GM10266 (cell line): ENCODE data around the gene ESRRG.

Experiments
- DNase-seq: peaks from one replicate; pipeline ENCODE4 v3.0.0; 2012; ENCODE audit errors: extremely low spot score
- TF ChIP-seq, protein P1 (sequence below): IDR thresholded peaks from 2 replicates; pipeline ENCODE4 v1.5.1; 2012; ENCODE audit warnings: mild to moderate bottlenecking, low read depth; ENCODE audit not compliant: control insufficient read depth, insufficient read depth; ENCODE audit errors: missing control alignments

The ESRRG gene

DNA sequence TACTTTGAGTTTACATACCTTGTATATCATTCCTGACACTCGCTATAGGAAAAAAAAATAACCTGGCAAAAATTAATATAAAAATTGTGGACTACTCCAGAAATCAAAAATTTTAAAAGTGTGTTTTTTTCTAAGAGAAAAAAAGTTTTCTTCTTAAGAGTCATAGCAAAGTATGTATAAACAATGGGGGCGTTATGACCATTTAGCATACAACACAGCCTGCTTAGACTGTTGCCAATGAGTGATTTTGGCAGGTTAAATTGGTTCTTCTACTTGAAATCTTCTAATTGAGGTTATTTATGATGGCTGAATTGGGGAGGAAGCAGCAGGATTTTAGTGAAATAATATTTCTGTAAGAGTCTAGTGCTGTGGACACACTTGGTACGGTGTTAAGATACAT, 169.5 kb downstream of the ESRRG start:
- TF ChIP-seq, protein P1, sequence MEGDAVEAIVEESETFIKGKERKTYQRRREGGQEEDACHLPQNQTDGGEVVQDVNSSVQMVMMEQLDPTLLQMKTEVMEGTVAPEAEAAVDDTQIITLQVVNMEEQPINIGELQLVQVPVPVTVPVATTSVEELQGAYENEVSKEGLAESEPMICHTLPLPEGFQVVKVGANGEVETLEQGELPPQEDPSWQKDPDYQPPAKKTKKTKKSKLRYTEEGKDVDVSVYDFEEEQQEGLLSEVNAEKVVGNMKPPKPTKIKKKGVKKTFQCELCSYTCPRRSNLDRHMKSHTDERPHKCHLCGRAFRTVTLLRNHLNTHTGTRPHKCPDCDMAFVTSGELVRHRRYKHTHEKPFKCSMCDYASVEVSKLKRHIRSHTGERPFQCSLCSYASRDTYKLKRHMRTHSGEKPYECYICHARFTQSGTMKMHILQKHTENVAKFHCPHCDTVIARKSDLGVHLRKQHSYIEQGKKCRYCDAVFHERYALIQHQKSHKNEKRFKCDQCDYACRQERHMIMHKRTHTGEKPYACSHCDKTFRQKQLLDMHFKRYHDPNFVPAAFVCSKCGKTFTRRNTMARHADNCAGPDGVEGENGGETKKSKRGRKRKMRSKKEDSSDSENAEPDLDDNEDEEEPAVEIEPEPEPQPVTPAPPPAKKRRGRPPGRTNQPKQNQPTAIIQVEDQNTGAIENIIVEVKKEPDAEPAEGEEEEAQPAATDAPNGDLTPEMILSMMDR, result no peak
- no peak for DNase-seq

DNA sequence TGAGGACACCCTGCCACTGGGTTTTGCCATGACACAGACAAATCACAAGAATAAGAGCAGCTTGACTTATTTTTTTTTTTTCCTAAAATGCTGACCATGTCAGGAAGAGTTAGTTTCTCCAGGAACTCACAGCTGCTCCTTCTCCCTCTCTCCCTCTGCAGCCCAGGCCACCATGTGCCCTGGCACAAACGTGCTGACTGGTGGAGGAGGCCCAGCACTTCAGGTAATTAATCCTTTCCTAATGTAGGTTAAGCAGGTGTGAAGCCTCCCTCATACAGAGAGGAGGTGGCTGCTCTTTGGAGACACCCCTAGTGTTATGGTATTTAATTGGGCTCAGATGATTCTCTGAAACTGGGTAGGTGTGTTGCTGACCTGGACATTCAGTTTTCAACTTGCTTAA, 170.2 kb downstream of the ESRRG start:
- DNase-seq, result no peak
- TF ChIP-seq, protein P1, result no peak

DNA sequence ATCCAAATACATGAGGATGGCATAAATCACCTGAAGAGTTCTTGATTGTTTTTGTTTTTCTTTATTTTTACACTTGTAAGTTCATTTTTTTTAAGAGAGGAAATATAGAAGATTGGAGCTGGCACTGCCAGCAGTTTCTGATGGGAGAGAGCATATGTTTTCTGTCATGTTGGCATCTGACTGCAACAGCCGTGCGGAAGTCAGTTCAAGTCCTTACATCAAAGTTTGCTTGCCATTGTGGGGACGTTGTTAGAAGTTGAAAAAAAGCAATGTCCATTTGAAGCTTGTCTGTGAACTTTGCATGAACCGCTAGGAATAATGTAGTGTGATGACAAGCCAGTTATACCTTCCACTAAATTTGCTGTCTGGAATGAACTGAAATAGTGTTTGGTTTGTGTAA, 173.4 kb downstream of the ESRRG start:
- TF ChIP-seq, protein P1, result no peak
- DNase-seq, result no peak

DNA sequence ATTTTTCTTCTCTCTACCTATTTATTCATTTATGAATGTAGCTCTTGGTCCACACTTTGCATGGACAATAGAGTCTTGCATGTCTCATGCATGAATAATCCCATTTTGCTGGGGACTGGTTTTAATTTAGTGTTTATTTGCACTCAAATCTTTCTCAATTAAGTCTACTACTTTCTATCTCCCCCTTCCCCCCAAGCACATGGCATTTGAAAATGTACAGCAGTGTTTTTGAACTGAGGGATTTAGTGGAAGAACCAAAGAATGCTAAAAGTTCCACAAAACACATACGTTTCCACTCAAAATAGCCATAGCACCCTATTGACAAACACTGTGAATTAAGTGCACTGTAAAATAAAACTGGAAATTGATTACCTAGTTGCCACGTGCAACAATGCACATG, 180.5 kb downstream of the ESRRG start:
- DNase-seq, result no peak
- TF ChIP-seq, protein P1, result no peak

DNA sequence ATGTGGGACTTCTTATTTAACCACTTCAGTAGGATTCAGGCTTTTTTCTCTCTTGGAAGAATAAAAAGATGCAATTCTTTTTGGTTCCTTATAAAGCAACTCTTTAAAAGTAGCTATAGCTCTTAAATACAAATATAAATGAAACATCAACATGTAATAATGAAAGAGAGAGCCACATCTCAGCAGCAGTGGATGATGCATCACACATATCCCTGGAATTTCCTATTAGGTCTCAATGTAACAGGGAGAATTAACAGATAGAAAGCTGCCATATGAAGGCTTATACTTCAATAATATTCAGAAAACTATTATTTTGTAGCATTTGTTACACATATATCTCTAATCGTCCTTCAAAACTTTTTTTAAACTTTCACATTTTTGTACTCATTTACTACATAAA, 181.0 kb downstream of the ESRRG start:
- TF ChIP-seq, protein P1, result no peak
- no peak for DNase-seq

DNA sequence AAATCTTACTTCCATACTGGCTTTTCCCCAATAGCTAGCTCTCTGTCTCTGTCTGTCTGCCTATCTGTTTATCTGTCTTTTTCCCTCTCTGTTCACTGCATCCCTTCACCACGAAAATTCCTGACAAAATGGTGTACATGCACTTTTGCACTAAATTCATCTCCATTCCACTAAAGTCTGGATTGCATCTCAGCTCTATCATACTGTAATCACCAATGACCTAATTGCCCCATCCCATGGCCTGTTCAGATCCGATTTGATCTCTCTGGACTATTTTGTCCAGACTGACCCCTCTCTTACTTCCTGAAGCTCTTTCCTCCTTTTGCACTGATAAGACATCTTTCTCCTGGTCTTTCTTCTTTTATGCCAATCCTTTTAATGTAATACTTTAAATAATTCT, 187.5 kb downstream of the ESRRG start:
- TF ChIP-seq, protein P1, result no peak
- no peak for DNase-seq

DNA sequence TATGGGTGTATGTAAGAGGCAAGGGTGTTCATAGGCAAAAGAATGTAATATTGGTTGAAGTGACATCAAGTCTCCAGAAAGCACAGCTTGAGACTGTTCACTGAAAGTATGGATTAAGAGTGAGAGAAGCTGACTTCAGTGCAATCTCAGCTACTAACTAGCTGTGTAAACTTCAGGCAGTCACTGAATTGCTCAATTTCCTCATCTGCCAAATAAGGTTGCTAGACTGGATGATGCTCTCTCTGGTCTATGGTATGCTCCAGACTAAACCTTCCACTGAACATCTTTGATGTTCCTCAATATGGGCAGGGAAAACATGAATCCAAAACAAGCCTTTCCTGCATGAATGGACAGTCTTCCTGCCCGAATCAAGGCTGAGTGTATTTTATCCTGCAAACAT, 188.2 kb downstream of the ESRRG start:
- TF ChIP-seq, protein P1, result no peak
- no peak for DNase-seq

DNA sequence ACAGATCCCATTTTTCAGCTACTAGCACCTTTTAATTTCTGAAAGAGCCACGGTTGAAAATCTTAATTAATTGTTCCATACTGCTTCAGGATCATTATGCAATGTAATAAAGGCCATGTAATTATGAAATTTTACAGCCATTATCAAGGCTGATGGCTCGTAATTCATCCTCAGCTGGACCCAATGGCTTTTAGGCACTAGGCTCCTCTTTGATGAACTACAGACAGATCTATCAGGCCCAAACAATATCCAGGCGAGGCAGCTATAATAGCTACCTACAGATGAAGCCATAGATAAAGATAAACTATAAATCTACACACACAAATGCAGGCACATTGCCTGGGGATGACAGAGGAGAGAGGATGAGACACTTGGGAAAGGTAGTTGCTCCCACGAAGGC, 189.5 kb downstream of the ESRRG start:
- TF ChIP-seq, protein P1, result no peak
- DNase-seq, result no peak
